ENCODE results near the gene LCMT1. TPM values are rescaled to one million over a fixed set of nuclear protein-coding genes. Genes with fewer than 3 reads are reported as not detected.
"Not testable (repeated sequence)": the region's sequence is repeated elsewhere in the genome, so short reads cannot be mapped to it uniquely, and the experiment has no call there.

The LCMT1 gene
- total RNA-seq, 1 donor, result 24.2 TPM

- Histone ChIP-seq H3K27me3 (ENCODE audit: insufficient read depth, low read length) (no peaks in the 10 kb centered on the region), H3K4me3 (ENCODE audit: low read length) (no peak overlapping the region), H3K9me3 (ENCODE audit: low read depth, low read length) (no peaks in the 10 kb centered on the region), H3K4me1 (ENCODE audit: insufficient read depth, low read length) (no peaks in the 10 kb centered on the region)
These were observed 40.5 kb downstream of the LCMT1 start for GRCh38 chr16:25151996-25152395.

DNA sequence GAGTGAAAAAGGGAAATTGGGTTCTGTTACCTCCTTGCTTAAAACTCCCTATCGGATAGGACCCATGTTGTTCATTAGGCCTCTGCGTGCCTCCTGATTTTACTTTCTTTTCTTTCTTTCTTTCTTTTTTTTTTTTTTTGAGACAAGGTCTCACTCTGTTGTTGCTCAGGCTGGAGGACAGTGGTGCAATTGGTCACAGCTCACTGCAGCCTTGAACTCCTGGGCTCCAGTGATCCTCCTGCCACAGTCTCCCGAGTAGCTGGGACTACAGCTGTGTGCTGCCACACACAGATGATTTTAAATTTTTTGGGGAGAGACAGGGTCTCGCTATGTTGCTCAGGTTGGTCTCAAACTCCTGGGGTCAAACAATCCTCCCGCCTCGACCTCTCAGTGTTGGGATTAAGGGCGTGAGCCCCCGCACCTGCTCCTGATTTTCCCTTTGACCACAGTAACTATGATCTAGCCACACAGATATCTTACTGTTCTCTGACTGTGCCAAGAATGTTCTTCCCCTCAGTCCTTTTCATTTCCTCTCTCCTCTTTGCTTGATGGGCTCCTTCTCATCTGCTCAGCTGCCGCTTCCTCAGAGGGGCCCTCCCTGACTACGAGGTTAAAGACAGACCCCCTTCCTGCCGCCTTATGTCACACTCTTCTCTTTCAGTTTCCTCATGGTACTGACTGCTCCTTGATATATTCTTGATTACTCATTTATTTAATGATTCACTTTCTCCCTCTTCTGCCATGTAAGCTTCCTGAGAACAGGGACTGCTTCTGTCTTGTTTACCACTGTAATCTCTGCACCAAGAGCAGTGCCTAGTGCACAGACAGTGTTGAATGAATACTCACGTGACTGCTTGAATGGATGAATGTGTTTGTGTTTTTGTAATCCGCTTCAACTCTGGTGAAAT, 44.3 kb downstream of the LCMT1 start:
- H3K9me3 ChIP-seq (ENCODE audit: low read depth, low read length), result no peaks in the 10 kb centered on the region
- no peaks in the 10 kb centered on the region for H3K27me3 ChIP-seq (ENCODE audit: insufficient read depth, low read length)
- no peaks in the 10 kb centered on the region for H3K4me1 ChIP-seq (ENCODE audit: insufficient read depth, low read length)
- H3K4me3 ChIP-seq (ENCODE audit: low read length), result no peak overlapping the region

DNA sequence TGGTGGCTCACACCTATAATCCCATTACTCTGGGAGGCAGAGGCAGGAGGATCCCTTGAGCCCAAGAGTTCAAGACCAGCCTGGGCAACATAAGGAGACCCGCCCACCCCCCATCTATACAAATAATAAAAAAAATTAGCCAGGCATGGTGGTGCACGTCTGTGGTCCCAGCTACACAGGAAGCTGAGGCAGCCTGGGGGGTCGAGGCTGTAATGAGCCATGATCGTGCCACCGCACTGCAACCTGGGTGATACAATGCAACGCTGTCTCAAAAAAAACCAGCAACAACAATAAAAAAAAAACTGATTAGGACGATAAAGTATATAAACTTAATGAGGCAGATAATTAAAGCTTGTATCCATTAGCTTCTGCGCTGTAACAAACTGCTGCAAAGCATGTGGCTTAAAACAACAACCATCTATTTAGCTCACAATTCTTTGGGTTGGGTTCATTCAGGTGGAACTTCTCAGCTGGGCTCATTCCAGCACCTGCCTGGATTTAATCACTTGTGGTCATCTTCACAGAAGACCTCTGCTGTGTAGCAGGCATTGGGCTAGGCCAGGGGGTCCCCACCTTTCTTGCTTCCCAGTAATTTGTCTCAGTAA, 45.8 kb downstream of the LCMT1 start:
- Histone ChIP-seq H3K27me3 (ENCODE audit: insufficient read depth, low read length) (no peaks in the 10 kb centered on the region), H3K4me3 (ENCODE audit: low read length) (no peak overlapping the region), H3K4me1 (ENCODE audit: insufficient read depth, low read length) (no peaks in the 10 kb centered on the region), H3K9me3 (ENCODE audit: low read depth, low read length) (no peaks in the 10 kb centered on the region)

- no peak overlapping the region for H3K4me3 ChIP-seq (ENCODE audit: low read length)
- H3K4me1 ChIP-seq (ENCODE audit: insufficient read depth, low read length), result no peaks in the 10 kb centered on the region
- H3K9me3 ChIP-seq (ENCODE audit: low read depth, low read length), result no peaks in the 10 kb centered on the region
- no peaks in the 10 kb centered on the region for H3K27me3 ChIP-seq (ENCODE audit: insufficient read depth, low read length)
These were observed 46.9 kb downstream of the LCMT1 start for GRCh38 chr16:25158401-25158800.

- no peaks in the 10 kb centered on the region for H3K27me3 ChIP-seq (ENCODE audit: insufficient read depth, low read length)
- no peaks in the 10 kb centered on the region for H3K4me1 ChIP-seq (ENCODE audit: insufficient read depth, low read length)
- no peaks in the 10 kb centered on the region for H3K9me3 ChIP-seq (ENCODE audit: low read depth, low read length)
- H3K4me3 ChIP-seq (ENCODE audit: low read length), result no peak overlapping the region
These were observed 50.3 kb downstream of the LCMT1 start for GRCh38 chr16:25161753-25162367.

DNA sequence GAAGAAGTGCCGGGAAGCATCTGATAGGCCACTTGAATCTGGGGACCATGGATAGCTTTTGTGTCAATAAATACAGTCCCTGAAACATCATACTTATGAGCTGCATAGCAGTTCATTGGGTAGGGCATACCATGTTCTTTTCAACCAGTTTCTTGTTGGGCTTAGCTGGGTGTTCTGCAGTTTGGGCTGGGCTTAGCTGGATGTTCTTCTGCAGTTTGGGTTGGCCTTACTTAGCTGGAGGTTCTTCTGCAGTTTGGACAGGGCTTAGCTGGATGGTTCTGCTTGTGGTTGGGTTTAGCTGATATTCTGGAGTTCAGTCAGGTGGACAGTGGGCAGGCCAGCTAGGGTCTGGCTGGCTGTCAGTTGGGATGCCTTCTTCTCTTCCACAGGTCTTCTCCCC, 52.1 kb downstream of the LCMT1 start:
- Histone ChIP-seq H3K4me1 (ENCODE audit: insufficient read depth, low read length) (no peaks in the 10 kb centered on the region), H3K9me3 (ENCODE audit: low read depth, low read length) (no peaks in the 10 kb centered on the region), H3K27me3 (ENCODE audit: insufficient read depth, low read length) (no peaks in the 10 kb centered on the region), H3K4me3 (ENCODE audit: low read length) (no peak overlapping the region)

DNA sequence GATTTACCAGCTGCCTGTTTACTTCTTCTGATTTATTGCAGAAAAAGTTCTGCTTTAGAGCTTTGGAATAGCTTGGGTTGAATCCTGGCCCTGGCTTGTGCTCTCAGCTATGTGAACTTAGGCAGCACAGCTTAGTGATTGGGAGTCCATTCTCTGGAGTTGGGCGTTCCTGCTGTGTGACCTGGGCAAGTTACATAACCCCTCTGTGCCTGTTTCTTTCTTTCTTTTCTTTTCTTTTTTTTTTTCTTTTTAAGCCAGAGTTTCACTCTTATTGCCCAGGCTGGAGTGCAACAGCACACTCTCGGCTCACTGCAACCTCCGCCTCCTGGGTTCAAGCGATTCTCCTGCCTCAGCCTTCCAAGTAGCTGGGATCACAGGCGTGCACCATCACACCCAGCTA, 53.7 kb downstream of the LCMT1 start:
- no peak overlapping the region for H3K4me3 ChIP-seq (ENCODE audit: low read length)
- no peaks in the 10 kb centered on the region for H3K27me3 ChIP-seq (ENCODE audit: insufficient read depth, low read length)
- no peaks in the 10 kb centered on the region for H3K4me1 ChIP-seq (ENCODE audit: insufficient read depth, low read length)
- no peaks in the 10 kb centered on the region for H3K9me3 ChIP-seq (ENCODE audit: low read depth, low read length)

GRCh38 chr16:25167920-25168319, 56.4 kb downstream of the LCMT1 start:
- not testable (repeated sequence) for H3K27me3 ChIP-seq (ENCODE audit: insufficient read depth, low read length); H3K4me3 ChIP-seq (ENCODE audit: low read length); H3K9me3 ChIP-seq (ENCODE audit: low read depth, low read length); H3K4me1 ChIP-seq (ENCODE audit: insufficient read depth, low read length)

DNA sequence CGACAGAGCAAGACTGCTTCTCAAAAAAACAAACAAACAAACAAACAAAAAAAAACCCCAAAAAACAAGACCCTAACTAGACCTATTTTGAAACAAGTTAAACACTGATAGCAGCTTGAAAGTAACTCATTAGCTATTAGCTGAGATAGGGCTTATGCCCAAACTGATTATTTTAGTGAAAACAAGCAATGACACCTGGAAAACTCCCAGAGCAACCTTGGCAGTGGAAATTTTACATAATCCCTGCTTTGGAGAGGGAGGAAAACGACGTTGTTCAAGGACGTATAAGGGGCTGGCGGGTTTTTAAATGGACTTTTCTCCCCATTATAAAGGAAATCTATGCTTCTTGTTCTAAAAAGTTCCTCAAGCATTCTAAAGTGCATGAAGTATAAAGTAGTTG, 59.8 kb downstream of the LCMT1 start:
- no peaks in the 10 kb centered on the region for H3K9me3 ChIP-seq (ENCODE audit: low read depth, low read length)
- no peaks in the 10 kb centered on the region for H3K27me3 ChIP-seq (ENCODE audit: insufficient read depth, low read length)
- H3K4me3 ChIP-seq (ENCODE audit: low read length), result no peak overlapping the region
- H3K4me1 ChIP-seq (ENCODE audit: insufficient read depth, low read length), result no peaks in the 10 kb centered on the region

GRCh38 chr16:25172831-25173230, 61.3 kb downstream of the LCMT1 start:
- H3K4me1 ChIP-seq (ENCODE audit: insufficient read depth, low read length), result no peaks in the 10 kb centered on the region
- H3K9me3 ChIP-seq (ENCODE audit: low read depth, low read length), result no peaks in the 10 kb centered on the region
- H3K4me3 ChIP-seq (ENCODE audit: low read length), result no peak overlapping the region
- no peaks in the 10 kb centered on the region for H3K27me3 ChIP-seq (ENCODE audit: insufficient read depth, low read length)

DNA sequence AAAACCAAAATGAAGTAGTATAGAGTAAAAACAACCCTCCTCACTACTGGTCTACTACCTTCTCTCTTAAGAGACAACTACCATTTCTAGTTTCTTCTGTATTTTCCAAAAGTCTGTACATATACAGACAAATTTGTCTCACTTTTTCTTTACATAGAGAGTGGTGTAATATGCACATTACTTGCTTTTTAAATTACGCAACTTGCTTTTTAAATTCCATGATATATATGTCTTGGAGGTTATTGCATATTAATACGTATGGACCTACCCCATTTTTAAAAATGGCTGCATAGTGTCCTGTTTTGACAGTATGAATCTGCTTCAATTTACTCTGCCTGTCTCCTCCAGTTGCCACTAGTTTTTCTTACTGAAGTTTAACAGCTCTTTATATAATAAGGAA, 62.7 kb downstream of the LCMT1 start:
- H3K4me1 ChIP-seq (ENCODE audit: insufficient read depth, low read length), result no peaks in the 10 kb centered on the region
- no peaks in the 10 kb centered on the region for H3K27me3 ChIP-seq (ENCODE audit: insufficient read depth, low read length)
- H3K4me3 ChIP-seq (ENCODE audit: low read length), result no peak overlapping the region
- no peaks in the 10 kb centered on the region for H3K9me3 ChIP-seq (ENCODE audit: low read depth, low read length)

GRCh38 chr16:25176136-25176535, 64.6 kb downstream of the LCMT1 start:
- no peaks in the 10 kb centered on the region for H3K27me3 ChIP-seq (ENCODE audit: insufficient read depth, low read length)
- no peaks in the 10 kb centered on the region for H3K4me1 ChIP-seq (ENCODE audit: insufficient read depth, low read length)
- H3K4me3 ChIP-seq (ENCODE audit: low read length), result no peak overlapping the region
- no peaks in the 10 kb centered on the region for H3K9me3 ChIP-seq (ENCODE audit: low read depth, low read length)

- Histone ChIP-seq H3K4me3 (ENCODE audit: low read length) (no peak overlapping the region), H3K4me1 (ENCODE audit: insufficient read depth, low read length) (no peaks in the 10 kb centered on the region), H3K27me3 (ENCODE audit: insufficient read depth, low read length) (no peaks in the 10 kb centered on the region), H3K9me3 (ENCODE audit: low read depth, low read length) (no peaks in the 10 kb centered on the region)
These were observed 65.9 kb downstream of the LCMT1 start for GRCh38 chr16:25177512-25177830.

DNA sequence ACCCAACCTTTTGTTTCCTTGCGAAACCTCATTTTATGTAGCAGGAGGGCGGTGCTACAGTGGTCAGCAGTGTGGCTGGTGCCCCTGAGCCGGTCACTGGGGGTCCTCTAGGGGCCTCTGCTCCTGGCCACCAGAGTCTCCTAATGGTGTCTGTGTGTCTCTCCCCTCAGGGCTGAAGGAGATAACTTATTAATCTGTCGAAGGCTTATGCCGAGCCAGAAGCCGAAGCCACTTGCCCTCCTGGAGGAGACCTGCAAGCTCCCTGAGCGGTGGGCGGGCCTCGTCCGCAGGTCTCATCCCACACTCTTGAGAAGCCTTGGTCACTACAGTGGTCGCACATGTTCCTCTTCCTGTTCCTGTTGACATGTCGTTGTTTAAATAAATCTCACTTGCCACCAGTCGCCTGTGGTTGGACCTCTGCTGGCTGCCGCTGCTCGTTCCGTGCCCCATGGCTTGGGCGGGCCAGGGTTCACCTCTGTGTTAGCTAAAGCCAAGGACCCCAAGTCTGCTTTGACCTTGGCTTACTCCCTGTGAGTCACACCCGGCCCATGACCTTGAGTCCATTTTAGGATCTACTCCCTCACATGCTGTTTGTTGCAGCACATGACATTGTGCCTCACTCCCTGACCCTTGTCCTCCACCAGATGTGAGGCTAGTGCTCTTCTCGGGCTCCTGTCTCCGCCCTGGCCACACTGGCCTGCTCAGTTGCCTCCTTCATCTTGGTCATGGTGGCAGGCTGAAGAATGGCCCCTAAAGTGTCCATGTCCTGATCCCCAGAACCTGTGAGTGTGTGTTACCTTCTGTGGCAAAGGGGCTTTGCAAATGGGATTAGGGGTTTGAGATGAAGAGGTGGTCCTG, 66.5 kb downstream of the LCMT1 start:
- Histone ChIP-seq H3K9me3 (ENCODE audit: low read depth, low read length) (no peaks in the 10 kb centered on the region), H3K27me3 (ENCODE audit: insufficient read depth, low read length) (no peaks in the 10 kb centered on the region), H3K4me1 (ENCODE audit: insufficient read depth, low read length) (no peaks in the 10 kb centered on the region), H3K4me3 (ENCODE audit: low read length) (no peak overlapping the region)

DNA sequence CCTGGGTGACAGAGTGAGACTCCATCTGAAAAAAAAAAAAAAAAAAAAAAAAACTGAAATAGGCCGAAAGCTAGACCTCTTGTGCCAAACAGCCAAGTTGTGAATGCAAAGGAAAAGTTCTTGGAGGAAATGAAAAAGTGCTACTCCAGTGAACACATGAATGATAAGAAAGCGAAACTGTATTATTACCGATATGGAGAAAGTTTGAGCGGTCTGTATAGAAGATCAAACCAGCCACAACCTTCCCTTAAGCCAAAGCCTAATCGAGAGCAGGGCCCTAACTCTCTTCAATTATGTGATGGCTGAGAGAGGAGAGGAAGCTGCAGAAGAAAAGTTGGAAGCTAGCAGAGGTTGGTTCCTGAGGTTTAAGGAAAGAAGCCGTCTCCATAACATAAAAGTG, 69.7 kb downstream of the LCMT1 start:
- H3K4me3 ChIP-seq (ENCODE audit: low read length); H3K4me1 ChIP-seq (ENCODE audit: insufficient read depth, low read length); H3K9me3 ChIP-seq (ENCODE audit: low read depth, low read length); H3K27me3 ChIP-seq (ENCODE audit: insufficient read depth, low read length): not testable (repeated sequence)
